Measurements from ENCODE around the gene RAD51AP1. TPM values are rescaled to one million over a fixed set of nuclear protein-coding genes. Genes with fewer than 3 reads are reported as not detected.

The RAD51AP1 gene
- total RNA-seq, 1 experiment from 2014 or later: 38.0 TPM

GRCh38 chr12:4587108-4587507 is 48.4 kb downstream of the RAD51AP1 start:
- no TSS peak for BruUV-seq (replicated peaks)

GRCh38 chr12:4588916-4589315 is 50.2 kb downstream of the RAD51AP1 start:
- no peak for TF ChIP-seq CTCF (IDR thresholded peaks at IDR 0.05; ENCODE audit: unreplicated experiment)
- Mint-ChIP-seq H3K27ac (ENCODE audit: unreplicated experiment) (no peak overlapping the region), H3K27me3 (ENCODE audit: unreplicated experiment) (peaks cover 83% of the 10 kb centered on the region), H3K36me3 (ENCODE audit: insufficient read depth, unreplicated experiment) (no peaks in the 10 kb centered on the region), H3K4me3 (ENCODE audit: low read depth, unreplicated experiment) (no peak overlapping the region), H3K4me1 (ENCODE audit: low read depth, unreplicated experiment) (no peaks in the 10 kb centered on the region), H3K9me3 (ENCODE audit: low read depth, unreplicated experiment) (peaks cover 2% of the 10 kb centered on the region)
- no peak for DNase-seq
- no TSS peak for BruUV-seq (replicated peaks)
- CTCF ChIA-PET: no interaction called here
- intact Hi-C loops (cut with micrococcal nuclease; ENCODE audit: unreplicated experiment): no loop called here

More at GRCh38 chr12:4587108-4587507, 48.4 kb downstream of the RAD51AP1 start:
- no peak overlapping the region for H3K4me3 Mint-ChIP-seq (ENCODE audit: low read depth, unreplicated experiment)
- H3K9me3 Mint-ChIP-seq (ENCODE audit: low read depth, unreplicated experiment): peaks cover 2% of the 10 kb centered on the region
- DNase-seq: no peak
- H3K27ac Mint-ChIP-seq (ENCODE audit: unreplicated experiment): no peak overlapping the region
- TF ChIP-seq CTCF (IDR thresholded peaks at IDR 0.05; ENCODE audit: unreplicated experiment): no peak
- CTCF ChIA-PET: no interaction called here
- no peaks in the 10 kb centered on the region for H3K4me1 Mint-ChIP-seq (ENCODE audit: low read depth, unreplicated experiment)
- peaks cover 83% of the 10 kb centered on the region for H3K27me3 Mint-ChIP-seq (ENCODE audit: unreplicated experiment)
- intact Hi-C loops (cut with micrococcal nuclease; ENCODE audit: unreplicated experiment): no loop called here
- H3K36me3 Mint-ChIP-seq (ENCODE audit: insufficient read depth, unreplicated experiment): no peaks in the 10 kb centered on the region

GRCh38 chr12:4589941-4590340 is 51.3 kb downstream of the RAD51AP1 start:
- BruUV-seq (replicated peaks): no TSS peak
- intact Hi-C loops (cut with micrococcal nuclease; ENCODE audit: unreplicated experiment): no loop called here
- CTCF ChIA-PET: no interaction called here
- H3K36me3 Mint-ChIP-seq (ENCODE audit: insufficient read depth, unreplicated experiment): no peaks in the 10 kb centered on the region
- peaks cover 77% of the 10 kb centered on the region for H3K27me3 Mint-ChIP-seq (ENCODE audit: unreplicated experiment)
- H3K27ac Mint-ChIP-seq (ENCODE audit: unreplicated experiment): no peak overlapping the region
- no peak for DNase-seq
- TF ChIP-seq CTCF (IDR thresholded peaks at IDR 0.05; ENCODE audit: unreplicated experiment): no peak
- H3K9me3 Mint-ChIP-seq (ENCODE audit: low read depth, unreplicated experiment): peaks cover 2% of the 10 kb centered on the region
- no peak overlapping the region for H3K4me3 Mint-ChIP-seq (ENCODE audit: low read depth, unreplicated experiment)
- H3K4me1 Mint-ChIP-seq (ENCODE audit: low read depth, unreplicated experiment): no peaks in the 10 kb centered on the region

GRCh38 chr12:4591180-4591687 is 52.5 kb downstream of the RAD51AP1 start:
- DNase-seq: no peak
- H3K27ac Mint-ChIP-seq (ENCODE audit: unreplicated experiment): no peak overlapping the region
- peaks cover 77% of the 10 kb centered on the region for H3K27me3 Mint-ChIP-seq (ENCODE audit: unreplicated experiment)
- no peaks in the 10 kb centered on the region for H3K4me1 Mint-ChIP-seq (ENCODE audit: low read depth, unreplicated experiment)
- no peak for TF ChIP-seq CTCF (IDR thresholded peaks at IDR 0.05; ENCODE audit: unreplicated experiment)
- BruUV-seq (replicated peaks): no TSS peak
- peaks cover 2% of the 10 kb centered on the region for H3K9me3 Mint-ChIP-seq (ENCODE audit: low read depth, unreplicated experiment)
- no peaks in the 10 kb centered on the region for H3K36me3 Mint-ChIP-seq (ENCODE audit: insufficient read depth, unreplicated experiment)
- CTCF ChIA-PET: no interaction called here
- H3K4me3 Mint-ChIP-seq (ENCODE audit: low read depth, unreplicated experiment): no peak overlapping the region
- intact Hi-C loops (cut with micrococcal nuclease; ENCODE audit: unreplicated experiment): no loop called here
